HepG2 (cell line): ENCODE results near the gene PRKCB.

Source experiments
- CTCF ChIP-seq: sonication (generic); formaldehyde crosslinking; IDR thresholded peaks from 2 replicates; pipeline ENCODE4 v1.5.0; 2020; ENCODE audit warnings: mild to moderate bottlenecking, missing genetic modification reagents, moderate library complexity
- ESRRA ChIP-seq: sonication (generic); formaldehyde crosslinking; IDR thresholded peaks from 2 replicates; pipeline ENCODE4 v1.5.1; 2020; ENCODE audit warnings: mild to moderate bottlenecking, low read depth, missing genetic modification reagents

GRCh38 chr16:23833504-23833903 lies 2.3 kb upstream of the PRKCB start:
- TF ChIP-seq ESRRA (CRISPR knock-in tag) (no peak), CTCF (CRISPR knock-in tag) (no peak)
